ENCODE data around the gene OR52B4. TPM values are rescaled to one million over a fixed set of nuclear protein-coding genes. Genes with fewer than 3 reads are reported as not detected.

Gene OR52B4
- total and polyA plus RNA-seq, 2 donors (not counting 1 experiment from before 2014, with no cell fraction given) = not detected

DNA sequence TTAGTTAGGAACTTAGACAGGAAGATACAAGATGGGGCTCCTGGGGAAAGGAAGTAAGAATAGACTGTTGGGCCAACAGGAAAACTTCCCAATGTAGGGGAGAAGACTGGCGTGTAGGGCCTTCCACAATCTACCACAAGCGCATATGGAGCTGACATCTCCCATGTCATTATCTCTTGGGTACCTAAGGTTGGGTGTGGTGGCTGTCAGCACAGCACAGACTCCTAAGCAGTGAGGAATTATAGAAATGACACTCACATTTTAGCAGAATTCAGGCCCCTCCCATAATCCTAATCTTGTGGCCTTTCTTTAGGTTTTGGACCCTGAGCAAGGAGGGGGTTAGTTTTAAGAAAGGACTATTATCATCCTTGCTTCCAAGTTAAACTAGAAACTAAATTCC lies 13.7 kb upstream of the OR52B4 start:
- CTCF ChIA-PET = no interaction called here
- Mint-ChIP-seq H3K4me1 (no peaks in the 10 kb centered on the region), H3K27ac (no peak overlapping the region), H3K9me3 (ENCODE audit: insufficient read depth) (no peaks in the 10 kb centered on the region), H3K27me3 (no peaks in the 10 kb centered on the region), H3K4me3 (no peak overlapping the region)
- TF ChIP-seq, protein P1, sequence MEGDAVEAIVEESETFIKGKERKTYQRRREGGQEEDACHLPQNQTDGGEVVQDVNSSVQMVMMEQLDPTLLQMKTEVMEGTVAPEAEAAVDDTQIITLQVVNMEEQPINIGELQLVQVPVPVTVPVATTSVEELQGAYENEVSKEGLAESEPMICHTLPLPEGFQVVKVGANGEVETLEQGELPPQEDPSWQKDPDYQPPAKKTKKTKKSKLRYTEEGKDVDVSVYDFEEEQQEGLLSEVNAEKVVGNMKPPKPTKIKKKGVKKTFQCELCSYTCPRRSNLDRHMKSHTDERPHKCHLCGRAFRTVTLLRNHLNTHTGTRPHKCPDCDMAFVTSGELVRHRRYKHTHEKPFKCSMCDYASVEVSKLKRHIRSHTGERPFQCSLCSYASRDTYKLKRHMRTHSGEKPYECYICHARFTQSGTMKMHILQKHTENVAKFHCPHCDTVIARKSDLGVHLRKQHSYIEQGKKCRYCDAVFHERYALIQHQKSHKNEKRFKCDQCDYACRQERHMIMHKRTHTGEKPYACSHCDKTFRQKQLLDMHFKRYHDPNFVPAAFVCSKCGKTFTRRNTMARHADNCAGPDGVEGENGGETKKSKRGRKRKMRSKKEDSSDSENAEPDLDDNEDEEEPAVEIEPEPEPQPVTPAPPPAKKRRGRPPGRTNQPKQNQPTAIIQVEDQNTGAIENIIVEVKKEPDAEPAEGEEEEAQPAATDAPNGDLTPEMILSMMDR (IDR thresholded peaks at IDR 0.05) = no peak
- TF ChIP-seq EZH2 (IDR thresholded peaks at IDR 0.05; ENCODE audit: borderline replicate concordance, insufficient read depth, low read depth, low read length, poor library complexity, severe bottlenecking) = no peak
- intact Hi-C loops (cut with micrococcal nuclease) = no loop called here
- Histone ChIP-seq H2AFZ (ENCODE audit: insufficient read depth, low read depth, low read length, poor library complexity, severe bottlenecking) (no peak overlapping the region), H3K36me3 (replicated peaks in 1 of 2; ENCODE audit: control extremely low read depth in 1 of 2, control insufficient read depth in 1 of 2, extremely low read depth in 1 of 2, insufficient read depth in 2 of 2, low read length in 1 of 2) (peaks cover 0 to 35% of the 10 kb centered on the region in 2 experiments), H3K79me2 (ENCODE audit: control insufficient read depth, insufficient read depth, low read length) (no peaks in the 10 kb centered on the region), H3K9ac (ENCODE audit: low read length) (no peak overlapping the region), H3K4me3 (ENCODE audit: control extremely low read depth in 1 of 5, extremely low read depth in 1 of 5, insufficient read depth in 1 of 5, low read depth in 2 of 5, low read length in 4 of 5) (no peak overlapping the region), H3K9me3 (ENCODE audit: control extremely low read depth in 1 of 3, control insufficient read depth in 2 of 3, insufficient read depth in 1 of 3, low read length in 2 of 3) (no peaks in the 10 kb centered on the region), H3K27ac (ENCODE audit: low read length in 2 of 2) (no peak overlapping the region), H3K27me3 (replicated peaks in 1 of 4; ENCODE audit: control extremely low read depth in 1 of 4, control insufficient read depth in 3 of 4, insufficient read depth in 4 of 4, low read length in 3 of 4) (no peaks in the 10 kb centered on the region), H3K4me2 (replicated peaks; ENCODE audit: low read depth, low read length, poor library complexity, severe bottlenecking) (no peak overlapping the region), H4K20me1 (ENCODE audit: control insufficient read depth, insufficient read depth, low read length, poor library complexity, severe bottlenecking) (no peaks in the 10 kb centered on the region), H3K4me1 (ENCODE audit: control insufficient read depth in 2 of 2, insufficient read depth in 2 of 2, low read length in 2 of 2) (no peaks in the 10 kb centered on the region)
- POLR2A ChIA-PET = no interaction called here
- no CpG with 5 or more reads among the region's 2 CpGs for WGBS (ENCODE audit: insufficient coverage)
- ATAC-seq (ENCODE audit: low read depth) (no peak), DNase-seq (no peak)

DNA sequence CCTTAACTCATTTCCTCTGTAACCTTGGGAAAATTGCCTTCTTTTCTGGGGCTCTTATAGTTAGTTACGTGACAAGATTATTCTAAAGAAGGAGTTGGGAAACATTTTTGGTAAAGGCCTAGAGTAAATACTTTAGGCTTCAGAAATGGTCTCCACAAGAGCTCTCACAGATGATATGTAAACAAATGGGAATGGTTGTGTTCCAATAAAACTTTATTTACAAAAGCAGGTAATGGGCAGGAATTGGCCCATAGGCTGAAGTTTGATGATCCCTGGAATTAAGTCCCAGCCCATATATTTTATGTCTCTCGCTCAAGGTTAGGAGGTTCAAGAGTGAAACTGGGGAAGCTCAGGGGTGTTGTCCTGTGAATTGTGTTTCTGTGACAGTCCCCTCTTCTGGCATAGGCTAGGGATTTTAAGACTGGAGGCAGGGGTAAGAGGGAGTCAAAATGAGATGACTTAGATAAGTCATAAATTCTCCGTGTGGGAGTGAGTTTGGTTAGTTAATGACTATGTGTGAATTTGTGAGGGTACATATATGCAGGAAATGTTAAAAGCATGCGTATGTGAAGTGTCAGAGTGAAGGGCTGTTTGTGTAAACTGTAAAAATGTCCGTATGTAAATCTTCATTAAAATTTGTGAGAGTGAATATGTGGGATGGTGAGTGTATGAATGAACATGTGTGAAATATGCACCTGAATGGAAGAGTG lies 7.4 kb upstream of the OR52B4 start:
- Histone ChIP-seq H3K4me3 (ENCODE audit: control extremely low read depth in 1 of 5, extremely low read depth in 1 of 5, insufficient read depth in 1 of 5, low read depth in 2 of 5, low read length in 4 of 5) (no peak overlapping the region), H4K20me1 (ENCODE audit: control insufficient read depth, insufficient read depth, low read length, poor library complexity, severe bottlenecking) (no peaks in the 10 kb centered on the region), H3K9ac (ENCODE audit: low read length) (no peak overlapping the region), H3K27ac (ENCODE audit: low read length in 2 of 2) (no peak overlapping the region), H2AFZ (ENCODE audit: insufficient read depth, low read depth, low read length, poor library complexity, severe bottlenecking) (no peak overlapping the region), H3K36me3 (replicated peaks in 1 of 2; ENCODE audit: control extremely low read depth in 1 of 2, control insufficient read depth in 1 of 2, extremely low read depth in 1 of 2, insufficient read depth in 2 of 2, low read length in 1 of 2) (no peaks in the 10 kb centered on the region), H3K4me2 (replicated peaks; ENCODE audit: low read depth, low read length, poor library complexity, severe bottlenecking) (no peak overlapping the region), H3K27me3 (replicated peaks in 1 of 4; ENCODE audit: control extremely low read depth in 1 of 4, control insufficient read depth in 3 of 4, insufficient read depth in 4 of 4, low read length in 3 of 4) (peaks cover 0 to 3% (median 0%) of the 10 kb centered on the region in 4 experiments), H3K9me3 (ENCODE audit: control extremely low read depth in 1 of 3, control insufficient read depth in 2 of 3, insufficient read depth in 1 of 3, low read length in 2 of 3) (no peaks in the 10 kb centered on the region), H3K79me2 (ENCODE audit: control insufficient read depth, insufficient read depth, low read length) (no peaks in the 10 kb centered on the region), H3K4me1 (ENCODE audit: control insufficient read depth in 2 of 2, insufficient read depth in 2 of 2, low read length in 2 of 2) (no peaks in the 10 kb centered on the region)
- Mint-ChIP-seq H3K9me3 (ENCODE audit: insufficient read depth) (no peaks in the 10 kb centered on the region), H3K4me3 (no peak overlapping the region), H3K27me3 (no peaks in the 10 kb centered on the region), H3K4me1 (no peaks in the 10 kb centered on the region), H3K27ac (no peak overlapping the region)
- DNase-seq (no peak), ATAC-seq (ENCODE audit: low read depth) (no peak)
- 96% methylated on average over 4 of the region's 5 CpGs for WGBS (ENCODE audit: insufficient coverage)
- POLR2A ChIA-PET = no interaction called here
- CTCF ChIA-PET = no interaction called here
- intact Hi-C loops (cut with micrococcal nuclease) = no loop called here
- TF ChIP-seq, protein P1 (IDR thresholded peaks at IDR 0.05) = no peak
- no peak for TF ChIP-seq EZH2 (IDR thresholded peaks at IDR 0.05; ENCODE audit: borderline replicate concordance, insufficient read depth, low read depth, low read length, poor library complexity, severe bottlenecking)
